ENCODE data around the gene MIA. TPM values are rescaled to one million over a fixed set of nuclear protein-coding genes. Genes with fewer than 3 reads are reported as not detected.
A peak's percentile ranks its signal among the peaks of the same experiment; 100 is the strongest.

Gene MIA
- total and polyA plus RNA-seq, 9 of the 15 experiments (the other 6 are each of a cell fraction or from before 2014, with no cell fraction given), result 0.21 TPM; not detected in 8

DNA sequence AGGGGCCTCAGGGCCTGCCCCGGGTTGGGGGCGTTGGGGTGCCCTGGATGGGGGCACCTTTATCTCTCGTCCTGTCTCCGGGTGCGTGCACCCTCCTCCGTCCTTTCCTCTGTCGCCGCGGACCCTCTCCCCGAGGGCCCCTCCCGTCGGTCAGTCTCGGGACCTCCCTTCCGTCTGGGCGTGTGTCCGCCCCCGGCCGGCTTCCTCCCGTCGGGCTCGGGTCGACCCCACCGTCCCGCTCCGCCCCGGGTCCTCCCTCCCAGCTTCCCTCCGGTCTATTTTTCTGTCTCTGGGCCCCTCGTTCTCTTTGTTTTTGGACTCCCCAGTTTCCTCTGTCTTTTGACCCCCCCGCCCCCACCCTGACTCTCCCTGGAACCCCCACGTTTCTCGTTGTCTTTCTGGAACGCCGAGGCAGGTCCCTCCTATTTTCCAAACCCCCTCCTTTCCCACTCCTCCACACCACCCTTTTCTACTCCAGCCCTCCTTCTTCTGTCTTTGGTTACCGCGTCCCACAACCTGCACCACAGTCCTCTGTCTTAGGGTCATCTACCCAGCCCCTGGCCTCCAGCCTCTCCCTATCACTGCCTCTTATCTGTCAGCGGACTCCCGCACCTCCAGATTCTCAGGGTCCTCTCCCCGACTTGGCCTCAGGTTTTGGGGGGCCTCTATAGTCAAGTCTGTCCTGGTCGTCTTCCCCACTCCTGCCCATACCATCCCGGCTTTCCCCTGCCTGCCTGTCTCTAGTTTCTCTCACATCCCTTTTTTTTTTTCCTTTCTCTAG lies 24.4 kb downstream of the MIA start (continued):
- TF ChIP-seq, protein P1, sequence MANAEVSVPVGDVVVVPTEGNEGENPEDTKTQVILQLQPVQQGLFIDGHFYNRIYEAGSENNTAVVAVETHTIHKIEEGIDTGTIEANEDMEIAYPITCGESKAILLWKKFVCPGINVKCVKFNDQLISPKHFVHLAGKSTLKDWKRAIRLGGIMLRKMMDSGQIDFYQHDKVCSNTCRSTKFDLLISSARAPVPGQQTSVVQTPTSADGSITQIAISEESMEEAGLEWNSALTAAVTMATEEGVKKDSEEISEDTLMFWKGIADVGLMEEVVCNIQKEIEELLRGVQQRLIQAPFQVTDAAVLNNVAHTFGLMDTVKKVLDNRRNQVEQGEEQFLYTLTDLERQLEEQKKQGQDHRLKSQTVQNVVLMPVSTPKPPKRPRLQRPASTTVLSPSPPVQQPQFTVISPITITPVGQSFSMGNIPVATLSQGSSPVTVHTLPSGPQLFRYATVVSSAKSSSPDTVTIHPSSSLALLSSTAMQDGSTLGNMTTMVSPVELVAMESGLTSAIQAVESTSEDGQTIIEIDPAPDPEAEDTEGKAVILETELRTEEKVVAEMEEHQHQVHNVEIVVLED (CRISPR knock-in tag; IDR thresholded peaks at IDR 0.05), result 0 out of 2 replicates have a peak, but pooled peaks have one; percentile 21
- TF ChIP-seq ZFPM2 (CRISPR knock-in tag; IDR thresholded peaks at IDR 0.05), result no peak
- TF ChIP-seq TAF1 (IDR thresholded peaks at IDR 0.05; ENCODE audit: control insufficient read depth, extremely low read depth, insufficient read depth, low read length, severe bottlenecking), result peak; percentile 41
- TF ChIP-seq, protein P2, sequence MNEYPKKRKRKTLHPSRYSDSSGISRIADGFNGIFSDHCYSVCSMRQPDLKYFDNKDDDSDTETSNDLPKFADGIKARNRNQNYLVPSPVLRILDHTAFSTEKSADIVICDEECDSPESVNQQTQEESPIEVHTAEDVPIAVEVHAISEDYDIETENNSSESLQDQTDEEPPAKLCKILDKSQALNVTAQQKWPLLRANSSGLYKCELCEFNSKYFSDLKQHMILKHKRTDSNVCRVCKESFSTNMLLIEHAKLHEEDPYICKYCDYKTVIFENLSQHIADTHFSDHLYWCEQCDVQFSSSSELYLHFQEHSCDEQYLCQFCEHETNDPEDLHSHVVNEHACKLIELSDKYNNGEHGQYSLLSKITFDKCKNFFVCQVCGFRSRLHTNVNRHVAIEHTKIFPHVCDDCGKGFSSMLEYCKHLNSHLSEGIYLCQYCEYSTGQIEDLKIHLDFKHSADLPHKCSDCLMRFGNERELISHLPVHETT (CRISPR knock-in tag; conservative IDR thresholded peaks at IDR 0.05 in 1 of 2, IDR thresholded peaks at IDR 0.05 in 1 of 2), result peak in 1 of 2 experiments; percentile 71; a peak in 2 of 4 replicates
- peak; percentile 65 for TF ChIP-seq RBFOX2 (IDR thresholded peaks at IDR 0.05; ENCODE audit: low read depth, low read length)
- TF ChIP-seq, protein P3, sequence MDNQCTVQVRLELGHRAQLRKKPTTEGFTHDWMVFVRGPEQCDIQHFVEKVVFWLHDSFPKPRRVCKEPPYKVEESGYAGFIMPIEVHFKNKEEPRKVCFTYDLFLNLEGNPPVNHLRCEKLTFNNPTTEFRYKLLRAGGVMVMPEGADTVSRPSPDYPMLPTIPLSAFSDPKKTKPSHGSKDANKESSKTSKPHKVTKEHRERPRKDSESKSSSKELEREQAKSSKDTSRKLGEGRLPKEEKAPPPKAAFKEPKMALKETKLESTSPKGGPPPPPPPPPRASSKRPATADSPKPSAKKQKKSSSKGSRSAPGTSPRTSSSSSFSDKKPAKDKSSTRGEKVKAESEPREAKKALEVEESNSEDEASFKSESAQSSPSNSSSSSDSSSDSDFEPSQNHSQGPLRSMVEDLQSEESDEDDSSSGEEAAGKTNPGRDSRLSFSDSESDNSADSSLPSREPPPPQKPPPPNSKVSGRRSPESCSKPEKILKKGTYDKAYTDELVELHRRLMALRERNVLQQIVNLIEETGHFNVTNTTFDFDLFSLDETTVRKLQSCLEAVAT (IDR thresholded peaks at IDR 0.05), result peak in 1 of 2 experiments; percentile 31; a peak in 1 of 4 replicates
- TF ChIP-seq CC2D1A (IDR thresholded peaks at IDR 0.05), result no peak
- no peak for TF ChIP-seq HDAC3 (IDR thresholded peaks at IDR 0.05; ENCODE audit: borderline replicate concordance, partially characterized antibody)
- TF ChIP-seq MBD2 (IDR thresholded peaks at IDR 0.05; ENCODE audit: borderline replicate concordance, low read depth), result 0 out of 2 replicates have a peak, but pooled peaks have one; percentile 20
- TF ChIP-seq TRIM28 (IDR thresholded peaks at IDR 0.05), result no peak
- TF ChIP-seq ZFX (CRISPR knock-in tag; IDR thresholded peaks at IDR 0.05), result 0 out of 2 replicates have a peak, but pooled peaks have one; percentile 18
- TF ChIP-seq POLR2G (IDR thresholded peaks at IDR 0.05; ENCODE audit: low read depth, low read length), result peak; percentile 67
- TF ChIP-seq, protein P4, sequence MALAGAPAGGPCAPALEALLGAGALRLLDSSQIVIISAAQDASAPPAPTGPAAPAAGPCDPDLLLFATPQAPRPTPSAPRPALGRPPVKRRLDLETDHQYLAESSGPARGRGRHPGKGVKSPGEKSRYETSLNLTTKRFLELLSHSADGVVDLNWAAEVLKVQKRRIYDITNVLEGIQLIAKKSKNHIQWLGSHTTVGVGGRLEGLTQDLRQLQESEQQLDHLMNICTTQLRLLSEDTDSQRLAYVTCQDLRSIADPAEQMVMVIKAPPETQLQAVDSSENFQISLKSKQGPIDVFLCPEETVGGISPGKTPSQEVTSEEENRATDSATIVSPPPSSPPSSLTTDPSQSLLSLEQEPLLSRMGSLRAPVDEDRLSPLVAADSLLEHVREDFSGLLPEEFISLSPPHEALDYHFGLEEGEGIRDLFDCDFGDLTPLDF (CRISPR knock-in tag; IDR thresholded peaks at IDR 0.05), result no peak
- TF ChIP-seq CBX1 (IDR thresholded peaks at IDR 0.05; ENCODE audit: low read depth), result 0 out of 2 replicates have a peak, but pooled peaks have one; percentile 29

Measured in K562 (cell line).